Measurements from ENCODE around the gene CNN3. TPM values are rescaled to one million over a fixed set of nuclear protein-coding genes. Genes with fewer than 3 reads are reported as not detected.

CNN3 gene
- total and polyA plus RNA-seq, 2 of the 4 experiments (the other 2 are of a cell fraction): 249 to 552 TPM

DNA sequence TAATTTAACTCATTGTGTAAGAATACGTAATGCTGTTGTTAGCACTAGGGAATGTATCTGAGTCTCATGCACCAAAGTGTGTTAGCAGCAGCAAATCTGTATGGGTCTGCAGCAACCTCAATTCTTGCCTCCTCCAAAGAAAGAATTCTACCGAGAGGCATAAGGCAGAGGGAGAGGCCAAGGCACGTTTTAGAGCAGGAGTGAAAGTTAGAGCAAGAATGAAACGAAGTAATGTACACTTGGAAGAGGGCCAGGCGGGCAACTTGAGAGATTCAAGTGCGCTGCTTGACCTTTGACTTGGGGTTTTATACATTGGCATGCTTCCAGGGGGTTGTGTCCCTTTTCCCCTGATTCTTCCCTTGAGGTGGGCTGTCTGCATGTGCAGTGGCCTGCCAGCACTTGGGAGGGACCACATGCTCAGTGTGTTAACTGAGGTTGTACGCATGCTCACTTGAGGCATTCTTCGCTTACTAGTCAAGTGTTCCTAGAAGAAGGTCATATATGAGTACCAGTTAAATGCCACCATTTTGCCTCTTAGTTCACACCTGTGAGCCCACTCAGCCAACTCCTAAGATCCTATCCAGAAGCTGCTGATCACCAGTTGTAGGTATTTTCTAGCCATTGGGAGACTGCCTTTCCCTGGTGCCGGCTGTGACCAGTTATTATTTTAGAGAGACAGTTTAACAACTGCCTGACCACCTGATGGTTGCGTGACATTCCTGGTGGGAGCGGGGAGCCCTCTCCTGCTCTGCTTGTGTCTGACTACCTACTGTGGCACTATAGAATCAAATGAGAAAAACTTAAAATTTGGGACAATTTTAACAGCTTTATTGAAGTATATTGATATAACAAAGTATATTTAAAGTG, 2.7 kb upstream of the CNN3 start:
- no peak for ATAC-seq (ENCODE audit: low read depth)
- CTCF ChIA-PET: no interaction called here
- TF ChIP-seq POLR2A (IDR thresholded peaks at IDR 0.05; ENCODE audit: low read depth, low read length) (no peak), MXI1 (IDR thresholded peaks at IDR 0.05; ENCODE audit: borderline replicate concordance, low read depth, low read length) (no peak), NFE2L2 (IDR thresholded peaks at IDR 0.05; ENCODE audit: low read depth, low read length) (no peak), MAZ (IDR thresholded peaks at IDR 0.05; ENCODE audit: borderline replicate concordance, low read depth, low read length) (no peak), RCOR1 (IDR thresholded peaks at IDR 0.05; ENCODE audit: insufficient replicate concordance, low read length) (no peak), SMC3 (IDR thresholded peaks at IDR 0.05; ENCODE audit: low read depth, low read length) (no peak), RAD21 (IDR thresholded peaks at IDR 0.05; ENCODE audit: low read length) (no peak), ELK1 (IDR thresholded peaks at IDR 0.05; ENCODE audit: borderline replicate concordance, low read depth, low read length) (no peak), CTCF (conservative IDR thresholded peaks at IDR 0.05; ENCODE audit: low read depth, low read length) (no peak), BHLHE40 (IDR thresholded peaks at IDR 0.05; ENCODE audit: low read depth, low read length) (no peak), CEBPB (IDR thresholded peaks at IDR 0.05; ENCODE audit: low read depth, low read length) (no peak), CHD1 (IDR thresholded peaks at IDR 0.05; ENCODE audit: low read depth, low read length) (no peak), FOS (IDR thresholded peaks at IDR 0.05; ENCODE audit: low read depth, low read length) (no peak)
- TF ChIP-seq, protein P1, sequence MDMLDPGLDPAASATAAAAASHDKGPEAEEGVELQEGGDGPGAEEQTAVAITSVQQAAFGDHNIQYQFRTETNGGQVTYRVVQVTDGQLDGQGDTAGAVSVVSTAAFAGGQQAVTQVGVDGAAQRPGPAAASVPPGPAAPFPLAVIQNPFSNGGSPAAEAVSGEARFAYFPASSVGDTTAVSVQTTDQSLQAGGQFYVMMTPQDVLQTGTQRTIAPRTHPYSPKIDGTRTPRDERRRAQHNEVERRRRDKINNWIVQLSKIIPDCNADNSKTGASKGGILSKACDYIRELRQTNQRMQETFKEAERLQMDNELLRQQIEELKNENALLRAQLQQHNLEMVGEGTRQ (IDR thresholded peaks at IDR 0.05; ENCODE audit: low read depth, low read length): no peak

More for the DNA sequence above, 2.7 kb upstream of the CNN3 start:
- H4K8ac ChIP-seq (ENCODE audit: low read depth in 2 of 2, low read length in 2 of 2): peak overlapping the region in 1 of 2 experiments; percentile 26; a peak in 1 of 4 replicates
- peak overlapping the region; percentile 25; the same call in 1 of the 2 replicates for H2AK5ac ChIP-seq (ENCODE audit: low read depth, low read length)
- H2BK15ac ChIP-seq (ENCODE audit: low read depth, low read length): no peak overlapping the region
- H3K23ac ChIP-seq (ENCODE audit: low read depth, low read length): no peak overlapping the region
- H3K4me3 ChIP-seq (ENCODE audit: insufficient read depth, low read depth, low read length): no peak overlapping the region
- H3K56ac ChIP-seq (ENCODE audit: extremely low read depth, insufficient read depth, low read length): no peak overlapping the region
- 0 out of 2 replicates have a peak, but pooled peaks cover 5% of the 10 kb centered on the region for H3K9me1 ChIP-seq (ENCODE audit: insufficient read depth, low read length)
- dilution Hi-C loops (cut with HindIII; ENCODE audit: low sequenced_read_pairs, unreplicated experiment): no loop called here
- H3K27ac ChIP-seq (ENCODE audit: insufficient read depth, low read length): no peak overlapping the region
- H3K4me2 ChIP-seq (ENCODE audit: low read depth, low read length): peak overlapping the region; percentile 61
- peaks cover 13% of the 10 kb centered on the region for H4K20me1 ChIP-seq (ENCODE audit: insufficient read depth, low read length)
- H3K36me3 ChIP-seq (ENCODE audit: control insufficient read depth, insufficient read depth, low read length): no peaks in the 10 kb centered on the region
- H3K4ac ChIP-seq (ENCODE audit: low read depth, low read length): no peak overlapping the region
- H3K9ac ChIP-seq (ENCODE audit: low read depth, low read length): no peak overlapping the region
- peaks cover 12% of the 10 kb centered on the region for H3K4me1 ChIP-seq (ENCODE audit: control insufficient read depth, insufficient read depth, low read length)
- peaks cover 4 to 33% of the 10 kb centered on the region in 2 experiments; a peak in 2 of 4 replicates for H3K79me1 ChIP-seq (ENCODE audit: low read depth in 1 of 2, low read length in 2 of 2)
- POLR2A ChIA-PET (ENCODE audit: unreplicated experiment): no interaction called here
- in situ Hi-C loops (cut with MboI; ENCODE audit: low sequenced_read_pairs): no loop called here
- H2BK120ac ChIP-seq (ENCODE audit: low read depth, low read length): no peak overlapping the region
- 60% methylated on average over 3 of the region's 11 CpGs; no CpG with 5 or more reads in 1 of the 2 experiments for WGBS, 2 experiments (ENCODE audit: extremely low coverage in 2 of 2, insufficient read length in 1 of 2)
- DNase-seq: no peak
- H4K5ac ChIP-seq (ENCODE audit: low read depth, low read length): no peak overlapping the region
- H2AK9ac ChIP-seq (replicated peaks; ENCODE audit: low read depth, low read length, poor library complexity): no peak overlapping the region
- H2AFZ ChIP-seq (replicated peaks; ENCODE audit: low read length, poor library complexity): no peak overlapping the region
- intact Hi-C loops (cut with micrococcal nuclease): loop anchor here (10.0 kb wide), 1 partner anchor 305 kb away; the partner anchor contains the start of gene RWDD3
- H2BK20ac ChIP-seq (ENCODE audit: low read depth, low read length): no peak overlapping the region
- H4K91ac ChIP-seq (ENCODE audit: insufficient read depth, low read depth, low read length): no peak overlapping the region
- peak overlapping the region; percentile 44 for H3K14ac ChIP-seq (replicated peaks; ENCODE audit: low read depth, low read length)
- no peaks in the 10 kb centered on the region for H3K9me3 ChIP-seq (ENCODE audit: control insufficient read depth, insufficient read depth, low read length)
- BruUV-seq (replicated peaks): no TSS peak
- no peak overlapping the region for H3K18ac ChIP-seq (ENCODE audit: low read depth, low read length)
- no peaks in the 10 kb centered on the region for H3K27me3 ChIP-seq (ENCODE audit: control insufficient read depth, insufficient read depth, low read length)
- H2BK5ac ChIP-seq (ENCODE audit: low read depth, low read length, poor library complexity, severe bottlenecking): no peak overlapping the region

Measured in IMR-90 (cell line).